ENCODE measurements around the gene UBR4. TPM values are rescaled to one million over a fixed set of nuclear protein-coding genes. Genes with fewer than 3 reads are reported as not detected.
"Not testable (repeated sequence)": the region's sequence is repeated elsewhere in the genome, so short reads cannot be mapped to it uniquely, and the experiment has no call there.

Gene UBR4
- total RNA-seq: 87.6 TPM

- DNase-seq: peak; percentile 97
Observed at GRCh38 chr1:19209990-19210771, at the start of gene UBR4. UBR4 (minus strand) TSS chr1:19210266; CDS start chr1:19210248, 18 bp downstream.

DNA sequence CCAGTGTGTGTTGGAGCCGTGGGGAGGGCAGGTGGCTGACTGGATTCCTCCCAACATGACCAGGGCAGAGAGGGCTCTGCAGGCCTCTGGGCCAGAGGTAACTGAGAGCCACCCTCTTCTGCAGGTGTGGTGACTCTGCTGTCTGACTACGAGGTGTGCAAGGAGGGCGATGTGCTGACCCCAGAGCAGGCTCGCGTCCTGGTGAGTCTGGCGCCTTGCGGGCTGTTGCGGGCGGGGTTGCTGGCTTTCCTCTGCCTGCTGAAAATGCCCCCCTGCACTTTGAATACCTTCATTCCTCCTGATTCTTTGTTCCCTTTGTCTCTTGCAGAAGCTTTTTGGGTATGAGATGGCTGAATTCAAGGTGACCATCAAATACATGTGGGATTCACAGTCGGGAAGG, 48.3 kb upstream of the UBR4 start:
- no peak for DNase-seq

DNA sequence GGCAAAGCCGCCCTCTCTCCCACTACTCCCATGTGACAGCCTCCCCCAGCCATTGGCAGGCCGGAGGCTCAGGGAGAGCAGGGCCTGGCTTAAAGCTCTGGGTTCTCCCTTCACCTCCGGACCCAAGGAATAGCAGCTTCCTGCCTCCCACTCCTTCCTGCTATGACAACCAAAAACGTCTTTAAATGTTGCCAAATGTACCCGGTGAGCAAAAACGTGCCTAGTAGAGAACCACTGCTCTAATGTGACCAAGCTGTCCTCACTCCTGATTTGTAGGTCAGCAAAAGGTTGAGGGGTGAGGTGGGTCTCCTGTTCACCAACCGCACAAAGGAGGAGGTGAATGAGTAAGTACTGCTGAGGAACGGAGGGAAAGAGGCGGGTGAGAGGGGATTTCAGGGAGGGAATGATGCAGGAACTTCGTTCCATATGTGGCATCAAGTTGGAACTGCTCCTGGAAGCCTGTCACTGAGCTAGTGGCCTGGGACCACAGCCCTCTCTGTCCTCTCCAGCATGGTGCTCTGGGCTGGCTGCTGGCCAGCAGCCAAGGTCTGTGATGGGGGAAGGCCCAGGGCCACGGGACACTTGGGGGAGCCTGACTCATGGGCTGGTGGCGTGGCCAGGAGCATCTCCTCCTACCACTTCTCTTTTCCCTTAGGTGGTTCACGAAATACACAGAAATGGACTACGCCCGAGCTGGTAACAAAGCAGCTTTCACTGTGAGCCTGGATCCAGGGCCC, 47.3 kb upstream of the UBR4 start:
- DNase-seq: no peak

DNA sequence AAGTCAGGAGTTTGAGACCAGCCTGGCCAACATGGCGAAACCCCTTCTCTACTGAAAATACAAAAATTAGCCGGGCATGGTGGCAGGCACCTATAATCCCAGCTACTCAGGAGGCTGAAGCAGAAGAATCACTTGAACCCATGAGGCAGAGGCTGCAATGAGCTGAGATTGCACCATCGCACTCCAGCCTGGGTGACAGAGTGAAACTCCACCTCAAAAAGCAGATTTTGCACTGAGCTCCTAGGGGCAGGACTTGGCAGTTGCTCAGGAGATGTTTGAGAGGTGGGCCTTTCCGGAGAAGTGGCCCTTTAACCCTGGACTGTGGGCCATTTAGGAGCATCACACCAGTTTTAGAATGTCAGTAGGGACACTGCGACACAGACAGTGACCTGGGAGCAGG, 46.2 kb upstream of the UBR4 start:
- not testable (repeated sequence) for DNase-seq

DNA sequence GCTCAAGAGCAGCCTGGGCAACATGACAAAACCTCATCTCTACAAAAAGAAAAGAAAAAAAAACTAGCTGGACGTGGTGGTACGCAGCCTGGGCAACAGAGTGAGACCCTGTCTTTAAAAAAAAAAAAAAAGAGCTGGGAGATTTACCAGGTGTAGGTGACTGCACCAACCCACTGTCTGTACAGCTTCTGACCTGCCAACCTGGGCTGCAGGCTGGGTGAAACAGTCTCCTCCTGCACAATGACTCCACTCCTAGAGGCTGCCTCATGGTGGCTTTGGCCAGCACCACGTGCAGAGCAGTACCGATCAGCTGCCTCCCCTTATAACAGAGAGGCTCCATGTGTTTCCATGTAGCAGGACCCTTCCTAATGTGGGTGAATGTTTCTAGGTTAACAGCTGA, 45.2 kb upstream of the UBR4 start:
- no peak for DNase-seq

GRCh38 chr1:19254416-19254815, 44.4 kb upstream of the UBR4 start:
- no peak for DNase-seq

- DNase-seq: peak; percentile 91
Observed at GRCh38 chr1:19251305-19252196, 41.5 kb upstream of the UBR4 start, which contains the start of the genes EMC1 and MRTO4. EMC1 (minus strand) TSS chr1:19251524; CDS start chr1:19251509, 15 bp downstream. MRTO4 (plus strand) TSS chr1:19251805; CDS start chr1:19251836, 31 bp downstream.

- no peak for DNase-seq
Observed at GRCh38 chr1:19250629-19251304, 40.7 kb upstream of the UBR4 start.

- peak; percentile 59 for DNase-seq
Observed at GRCh38 chr1:19240673-19241538, 30.8 kb upstream of the UBR4 start.

DNA sequence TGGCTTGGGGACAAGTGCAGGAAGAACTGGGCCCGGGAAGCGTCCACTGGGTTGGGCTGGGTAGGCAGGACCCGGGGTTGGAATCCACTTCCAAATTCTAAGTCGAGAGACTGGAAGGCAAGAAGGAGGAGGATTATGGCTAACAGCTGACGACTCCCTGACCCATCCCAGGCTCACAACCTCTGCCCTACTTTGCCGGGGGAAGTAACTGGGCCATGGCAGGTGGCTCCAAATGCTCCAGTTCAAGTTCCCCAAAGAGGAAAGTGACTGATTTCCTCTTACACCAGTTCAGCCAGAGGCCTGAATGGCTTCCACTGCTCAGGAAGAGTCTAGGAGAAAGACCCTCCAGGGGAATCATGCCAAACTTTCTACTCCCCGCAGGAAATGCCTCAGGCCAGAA, 29.8 kb upstream of the UBR4 start:
- DNase-seq: no peak

DNA sequence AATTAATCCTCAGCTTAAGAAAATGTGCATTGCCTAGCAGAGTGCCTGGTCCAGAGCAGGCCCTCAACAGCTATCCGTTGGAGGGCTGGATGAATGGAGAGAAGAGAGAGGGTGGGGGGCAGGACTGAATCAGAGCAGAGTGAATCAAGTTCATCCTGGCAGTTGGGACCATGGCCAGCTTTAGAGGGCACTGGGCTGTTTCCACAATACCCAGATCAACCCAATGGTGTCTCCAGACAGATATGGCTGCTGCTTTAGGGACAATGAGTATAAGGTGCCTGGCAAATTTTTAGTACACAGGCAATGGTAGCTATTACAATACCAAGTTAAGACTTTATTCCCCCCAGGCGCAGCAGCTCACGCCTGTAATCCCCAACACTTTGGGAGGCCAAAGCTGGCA, 24.2 kb upstream of the UBR4 start:
- no peak for DNase-seq

DNA sequence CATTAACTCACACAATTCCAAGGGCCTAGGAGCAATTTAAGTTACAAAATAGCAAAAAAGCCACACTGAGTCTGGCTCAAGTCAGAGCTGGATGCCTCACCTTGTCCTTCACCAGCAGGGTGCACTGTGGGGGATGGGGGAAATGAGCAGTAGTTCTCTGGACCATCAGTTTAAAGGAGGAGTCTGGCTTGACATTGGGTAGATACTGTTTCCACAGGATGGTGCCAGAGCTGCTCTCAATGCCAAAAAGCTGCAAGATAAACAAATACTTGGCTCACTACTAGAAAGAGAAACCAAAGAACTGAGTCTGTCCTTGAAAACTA, 22.4 kb upstream of the UBR4 start:
- peak; percentile 6 for DNase-seq

- DNase-seq: not testable (repeated sequence)
Observed at GRCh38 chr1:19231736-19232523, 21.9 kb upstream of the UBR4 start.

DNA sequence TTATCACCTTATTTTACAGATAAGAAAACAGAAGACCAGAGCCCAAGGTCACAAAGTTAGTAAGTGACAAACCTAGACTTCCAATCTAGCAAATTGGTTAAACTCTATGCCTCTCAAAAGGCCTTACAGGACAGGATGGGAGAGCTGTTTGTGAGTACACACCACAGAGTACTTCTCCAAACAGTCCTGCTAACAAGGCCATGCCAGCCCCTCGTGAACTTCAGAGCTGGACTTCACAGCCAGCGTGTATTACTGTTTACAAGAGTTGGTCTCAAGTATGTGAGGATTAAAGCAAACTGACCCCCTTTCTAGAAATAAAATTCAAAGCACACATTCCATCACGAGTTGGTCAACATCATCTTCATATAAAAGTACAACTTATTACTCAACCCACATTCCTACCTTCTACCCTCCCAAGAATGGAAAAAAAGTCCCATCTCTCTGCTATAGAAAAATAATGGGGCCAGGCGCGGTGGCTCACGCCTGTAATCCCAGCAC, 19.8 kb upstream of the UBR4 start:
- no peak for DNase-seq

- DNase-seq: no peak
Observed at GRCh38 chr1:19229229-19229628, 19.2 kb upstream of the UBR4 start.

- DNase-seq: no peak
Observed at GRCh38 chr1:19222979-19223824, 13.1 kb upstream of the UBR4 start.

- no peak for DNase-seq
Observed at GRCh38 chr1:19222573-19222972, 12.5 kb upstream of the UBR4 start.

- no peak for DNase-seq
Observed at GRCh38 chr1:19220991-19221390, 10.9 kb upstream of the UBR4 start.

All from tongue (tissue), 2 donors.